ENCODE data around the gene TRIM5.

The TRIM5 gene

GRCh38 chr11:5624489-5625279 is 60.2 kb downstream of the TRIM5 start, which contains the start of gene TRIM34:
Gene TRIM34, plus strand, starts transcription at chr11:5625001. Its CDS starts 7,331 bp downstream, at chr11:5632332.
- H3K36me3 Mint-ChIP-seq (ENCODE audit: low read depth), result no peaks in the 10 kb centered on the region
- peak within 1 kb of the TSS; percentile 52 to 58 (median 56) for H3K27ac Mint-ChIP-seq
- no peak for TF ChIP-seq CTCF (IDR thresholded peaks at IDR 0.05; ENCODE audit: unreplicated experiment in 3 of 3)
- H3K27me3 Mint-ChIP-seq (ENCODE audit: low read depth), result no peaks in the 10 kb centered on the region
- H3K9me3 Mint-ChIP-seq, result no peaks in the 10 kb centered on the region
- H3K4me1 Mint-ChIP-seq, result peaks cover 9% of the 10 kb centered on the region
- H3K4me3 Mint-ChIP-seq, result peak within 1 kb of the TSS; percentile 68 to 74 (median 69)

GRCh38 chr11:5622802-5623201 is 62.1 kb downstream of the TRIM5 start:
- Mint-ChIP-seq H3K4me3 (peak overlapping the region in 2 of 3 experiments; percentile 15 to 33), H3K9me3 (no peaks in the 10 kb centered on the region), H3K27ac (no peak overlapping the region), H3K4me1 (peaks cover 9% of the 10 kb centered on the region), H3K36me3 (ENCODE audit: low read depth) (no peaks in the 10 kb centered on the region), H3K27me3 (ENCODE audit: low read depth) (no peaks in the 10 kb centered on the region)
- no peak for TF ChIP-seq CTCF (IDR thresholded peaks at IDR 0.05; ENCODE audit: unreplicated experiment in 3 of 3)

GRCh38 chr11:5621580-5621979 is 63.3 kb downstream of the TRIM5 start:
- TF ChIP-seq CTCF (IDR thresholded peaks at IDR 0.05; ENCODE audit: unreplicated experiment in 3 of 3), result no peak
- no peaks in the 10 kb centered on the region for H3K36me3 Mint-ChIP-seq (ENCODE audit: low read depth)
- no peak overlapping the region for H3K4me3 Mint-ChIP-seq
- H3K27me3 Mint-ChIP-seq (ENCODE audit: low read depth), result no peaks in the 10 kb centered on the region
- H3K9me3 Mint-ChIP-seq, result no peaks in the 10 kb centered on the region
- no peak overlapping the region for H3K27ac Mint-ChIP-seq
- peaks cover 9% of the 10 kb centered on the region for H3K4me1 Mint-ChIP-seq

GRCh38 chr11:5620651-5621521 is 64.0 kb downstream of the TRIM5 start:
- peaks cover 6% of the 10 kb centered on the region for H3K4me1 Mint-ChIP-seq
- H3K27me3 Mint-ChIP-seq (ENCODE audit: low read depth), result no peaks in the 10 kb centered on the region
- H3K27ac Mint-ChIP-seq, result peak overlapping the region in 2 of 3 experiments; percentile 4 to 24
- H3K4me3 Mint-ChIP-seq, result no peak overlapping the region
- no peaks in the 10 kb centered on the region for H3K36me3 Mint-ChIP-seq (ENCODE audit: low read depth)
- H3K9me3 Mint-ChIP-seq, result no peaks in the 10 kb centered on the region
- TF ChIP-seq CTCF (IDR thresholded peaks at IDR 0.05; ENCODE audit: unreplicated experiment in 3 of 3), result no peak

GRCh38 chr11:5618807-5619206 is 66.1 kb downstream of the TRIM5 start:
- Mint-ChIP-seq H3K36me3 (ENCODE audit: low read depth) (no peaks in the 10 kb centered on the region), H3K27me3 (ENCODE audit: low read depth) (no peaks in the 10 kb centered on the region), H3K9me3 (no peaks in the 10 kb centered on the region), H3K4me3 (no peak overlapping the region), H3K27ac (no peak overlapping the region), H3K4me1 (no peaks in the 10 kb centered on the region)
- TF ChIP-seq CTCF (IDR thresholded peaks at IDR 0.05; ENCODE audit: unreplicated experiment in 3 of 3), result no peak

All from nephron (organoid).